SU-DHL-6 (cell line): ENCODE measurements around the gene TTLL11.

Experiments used
- CTCF ChIP-seq: fragments of 200-600 bp; sonication (generic); IDR thresholded peaks from one replicate; pipeline ENCODE4 v1.5.1; 2017; ENCODE audit warnings: antibody characterized with exemption, mild to moderate bottlenecking, low read length, moderate library complexity; ENCODE audit not compliant: insufficient read depth, poor library complexity, severe bottlenecking
- EZH2phosphoT487 ChIP-seq: fragments of 200-600 bp; sonication (generic), shearing (Covaris generic); conservative IDR thresholded peaks from 2 replicates; pipeline ENCODE4 v1.6.1; 2018; ENCODE audit warnings: mild to moderate bottlenecking, antibody characterized with exemption, low read length, moderate library complexity, mixed read lengths

- TF ChIP-seq CTCF (no peak), EZH2phosphoT487 (no peak)
These were observed 97.1 kb downstream of the TTLL11 start for GRCh38 chr9:121995997-121996396.
